Measurements from ENCODE around the gene SLC2A6.

- TF ChIP-seq CTCF (IDR thresholded peaks at IDR 0.05 in 4 of 5, conservative IDR thresholded peaks at IDR 0.05 in 1 of 5) (no peak), POLR2A (IDR thresholded peaks at IDR 0.05) (no peak)
These were observed 4.7 kb upstream of the SLC2A6 start for GRCh38 chr9:133483611-133484010.
